ENCODE results near the gene PIRT. TPM values are rescaled to one million over a fixed set of nuclear protein-coding genes. Genes with fewer than 3 reads are reported as not detected.

Gene PIRT
- total RNA-seq, 1 experiment from 2014 or later, result not detected

DNA sequence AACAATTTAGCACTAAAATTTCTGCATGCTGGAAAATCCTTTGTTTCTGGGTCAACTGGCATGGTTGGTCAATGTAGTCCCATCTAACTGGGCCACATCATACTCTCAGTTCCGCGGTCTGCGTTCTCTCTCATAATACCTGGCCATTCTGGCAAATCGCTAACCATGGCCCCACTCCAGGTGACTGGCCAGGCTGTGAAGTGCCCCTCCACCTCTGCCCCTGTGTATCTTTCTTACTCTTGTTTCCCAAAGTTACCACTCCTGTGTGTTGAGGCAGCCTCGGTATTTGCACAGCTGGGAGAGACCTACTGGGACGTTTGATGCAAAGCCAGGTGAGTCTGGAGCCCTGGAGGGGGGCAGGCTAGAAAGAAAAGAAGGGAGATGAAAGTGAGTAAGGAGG lies 32.0 kb downstream of the PIRT start:
- intact Hi-C loops (cut with micrococcal nuclease; ENCODE audit: unreplicated experiment), result no loop called here
- no peak overlapping the region for H3K4me3 ChIP-seq (ENCODE audit: low read depth in 2 of 2, low read length in 2 of 2)
- no peak overlapping the region for H3K27ac ChIP-seq (ENCODE audit: low read length)
- H3K36me3 ChIP-seq (ENCODE audit: control insufficient read depth, insufficient read depth, low read length), result no peaks in the 10 kb centered on the region
- no peak for DNase-seq (ENCODE audit: low read depth, low spot score)
- H3K27me3 ChIP-seq (ENCODE audit: control insufficient read depth, insufficient read depth, low read length), result no peaks in the 10 kb centered on the region
- POLR2A ChIA-PET, result no interaction called here
- no peak for ATAC-seq
- TF ChIP-seq, protein P1, sequence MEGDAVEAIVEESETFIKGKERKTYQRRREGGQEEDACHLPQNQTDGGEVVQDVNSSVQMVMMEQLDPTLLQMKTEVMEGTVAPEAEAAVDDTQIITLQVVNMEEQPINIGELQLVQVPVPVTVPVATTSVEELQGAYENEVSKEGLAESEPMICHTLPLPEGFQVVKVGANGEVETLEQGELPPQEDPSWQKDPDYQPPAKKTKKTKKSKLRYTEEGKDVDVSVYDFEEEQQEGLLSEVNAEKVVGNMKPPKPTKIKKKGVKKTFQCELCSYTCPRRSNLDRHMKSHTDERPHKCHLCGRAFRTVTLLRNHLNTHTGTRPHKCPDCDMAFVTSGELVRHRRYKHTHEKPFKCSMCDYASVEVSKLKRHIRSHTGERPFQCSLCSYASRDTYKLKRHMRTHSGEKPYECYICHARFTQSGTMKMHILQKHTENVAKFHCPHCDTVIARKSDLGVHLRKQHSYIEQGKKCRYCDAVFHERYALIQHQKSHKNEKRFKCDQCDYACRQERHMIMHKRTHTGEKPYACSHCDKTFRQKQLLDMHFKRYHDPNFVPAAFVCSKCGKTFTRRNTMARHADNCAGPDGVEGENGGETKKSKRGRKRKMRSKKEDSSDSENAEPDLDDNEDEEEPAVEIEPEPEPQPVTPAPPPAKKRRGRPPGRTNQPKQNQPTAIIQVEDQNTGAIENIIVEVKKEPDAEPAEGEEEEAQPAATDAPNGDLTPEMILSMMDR (IDR thresholded peaks at IDR 0.05), result no peak
- TF ChIP-seq, protein P2, sequence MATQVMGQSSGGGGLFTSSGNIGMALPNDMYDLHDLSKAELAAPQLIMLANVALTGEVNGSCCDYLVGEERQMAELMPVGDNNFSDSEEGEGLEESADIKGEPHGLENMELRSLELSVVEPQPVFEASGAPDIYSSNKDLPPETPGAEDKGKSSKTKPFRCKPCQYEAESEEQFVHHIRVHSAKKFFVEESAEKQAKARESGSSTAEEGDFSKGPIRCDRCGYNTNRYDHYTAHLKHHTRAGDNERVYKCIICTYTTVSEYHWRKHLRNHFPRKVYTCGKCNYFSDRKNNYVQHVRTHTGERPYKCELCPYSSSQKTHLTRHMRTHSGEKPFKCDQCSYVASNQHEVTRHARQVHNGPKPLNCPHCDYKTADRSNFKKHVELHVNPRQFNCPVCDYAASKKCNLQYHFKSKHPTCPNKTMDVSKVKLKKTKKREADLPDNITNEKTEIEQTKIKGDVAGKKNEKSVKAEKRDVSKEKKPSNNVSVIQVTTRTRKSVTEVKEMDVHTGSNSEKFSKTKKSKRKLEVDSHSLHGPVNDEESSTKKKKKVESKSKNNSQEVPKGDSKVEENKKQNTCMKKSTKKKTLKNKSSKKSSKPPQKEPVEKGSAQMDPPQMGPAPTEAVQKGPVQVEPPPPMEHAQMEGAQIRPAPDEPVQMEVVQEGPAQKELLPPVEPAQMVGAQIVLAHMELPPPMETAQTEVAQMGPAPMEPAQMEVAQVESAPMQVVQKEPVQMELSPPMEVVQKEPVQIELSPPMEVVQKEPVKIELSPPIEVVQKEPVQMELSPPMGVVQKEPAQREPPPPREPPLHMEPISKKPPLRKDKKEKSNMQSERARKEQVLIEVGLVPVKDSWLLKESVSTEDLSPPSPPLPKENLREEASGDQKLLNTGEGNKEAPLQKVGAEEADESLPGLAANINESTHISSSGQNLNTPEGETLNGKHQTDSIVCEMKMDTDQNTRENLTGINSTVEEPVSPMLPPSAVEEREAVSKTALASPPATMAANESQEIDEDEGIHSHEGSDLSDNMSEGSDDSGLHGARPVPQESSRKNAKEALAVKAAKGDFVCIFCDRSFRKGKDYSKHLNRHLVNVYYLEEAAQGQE (IDR thresholded peaks at IDR 0.05; ENCODE audit: insufficient read depth in 1 of 2, low read depth in 2 of 2, low read length in 1 of 2), result no peak
- TF ChIP-seq SIN3A (IDR thresholded peaks at IDR 0.05; ENCODE audit: borderline replicate concordance, insufficient read depth, low read depth, low read length) (no peak), POLR2AphosphoS5 (IDR thresholded peaks at IDR 0.05; ENCODE audit: low read depth, low read length) (no peak), TCF7L2 (IDR thresholded peaks at IDR 0.05; ENCODE audit: low read depth, low read length) (no peak)
- CTCF ChIA-PET, result no interaction called here
- in situ Hi-C loops (cut with HindIII; ENCODE audit: low pct_unique_long_range_greater_than_20kb, low sequenced_read_pairs), result no loop called here
- no peaks in the 10 kb centered on the region for H3K4me1 ChIP-seq (ENCODE audit: control insufficient read depth, insufficient read depth, low read length)
- no TSS peak for BruUV-seq (replicated peaks)
- H3K9me3 ChIP-seq (ENCODE audit: control insufficient read depth, insufficient read depth, low read depth, low read length), result no peaks in the 10 kb centered on the region

DNA sequence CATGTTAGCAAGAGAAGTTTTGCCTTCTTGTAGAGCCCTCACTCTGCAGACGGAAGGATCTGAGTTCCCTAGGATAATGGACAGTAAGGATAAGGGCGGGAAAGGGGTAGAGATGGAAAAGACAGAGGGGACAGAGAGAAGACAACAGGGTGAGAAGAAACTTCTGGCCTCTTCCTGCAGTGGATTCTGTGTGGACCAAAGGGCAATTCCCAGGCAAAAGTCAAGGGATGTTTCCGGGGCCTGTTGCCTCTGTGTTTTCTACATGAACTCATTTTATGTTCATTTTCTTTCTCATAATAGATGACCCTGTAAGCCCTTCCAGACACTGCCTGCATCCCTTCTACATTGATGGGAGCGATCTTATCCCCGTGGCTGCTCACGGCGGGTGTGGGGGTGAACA lies 33.3 kb downstream of the PIRT start:
- TF ChIP-seq TCF7L2 (IDR thresholded peaks at IDR 0.05; ENCODE audit: low read depth, low read length) (no peak), SIN3A (IDR thresholded peaks at IDR 0.05; ENCODE audit: borderline replicate concordance, insufficient read depth, low read depth, low read length) (no peak), POLR2AphosphoS5 (IDR thresholded peaks at IDR 0.05; ENCODE audit: low read depth, low read length) (no peak)
- TF ChIP-seq, protein P2 (IDR thresholded peaks at IDR 0.05; ENCODE audit: insufficient read depth in 1 of 2, low read depth in 2 of 2, low read length in 1 of 2), result no peak
- TF ChIP-seq, protein P1 (IDR thresholded peaks at IDR 0.05), result no peak
- in situ Hi-C loops (cut with HindIII; ENCODE audit: low pct_unique_long_range_greater_than_20kb, low sequenced_read_pairs) (no loop called here), intact Hi-C loops (cut with micrococcal nuclease; ENCODE audit: unreplicated experiment) (no loop called here)
- POLR2A ChIA-PET, result no interaction called here
- no TSS peak for BruUV-seq (replicated peaks)
- CTCF ChIA-PET, result no interaction called here
- H3K27ac ChIP-seq (ENCODE audit: low read length), result no peak overlapping the region
- no peaks in the 10 kb centered on the region for H3K4me1 ChIP-seq (ENCODE audit: control insufficient read depth, insufficient read depth, low read length)
- no peak for DNase-seq (ENCODE audit: low read depth, low spot score)
- H3K9me3 ChIP-seq (ENCODE audit: control insufficient read depth, insufficient read depth, low read depth, low read length), result no peaks in the 10 kb centered on the region
- H3K4me3 ChIP-seq (ENCODE audit: low read depth in 2 of 2, low read length in 2 of 2), result no peak overlapping the region
- no peaks in the 10 kb centered on the region for H3K27me3 ChIP-seq (ENCODE audit: control insufficient read depth, insufficient read depth, low read length)
- no peaks in the 10 kb centered on the region for H3K36me3 ChIP-seq (ENCODE audit: control insufficient read depth, insufficient read depth, low read length)
- no peak for ATAC-seq

Measured in Panc1 (cell line).